Thyroid gland (tissue), 4 donors: ENCODE measurements around the gene FAM181A.

Experiments
- CTCF ChIP-seq, 6 experiments: fragments of 200-600 bp in 3 of 6; fragments of 450-650 bp in 3 of 6; sonication (generic) in 3 of 6; IDR thresholded peaks; one replicate each; pipeline ENCODE4 v1.5.1; 2016 to 2019; ENCODE audit warnings: antibody characterized with exemption in 6 of 6, mild to moderate bottlenecking in 2 of 6, inconsistent platforms in 1 of 6, moderate library complexity in 1 of 6
- POLR2A ChIP-seq, 2 donors: fragments of 450-650 bp; IDR thresholded peaks; one replicate each; pipeline ENCODE4 v1.6.1; 2017; ENCODE audit warnings: antibody characterized with exemption in 2 of 2, mild to moderate bottlenecking in 2 of 2, moderate library complexity in 1 of 2

- TF ChIP-seq CTCF (IDR thresholded peaks at IDR 0.05), result no peak
- TF ChIP-seq POLR2A (IDR thresholded peaks at IDR 0.05), result no peak
These were observed 17.4 kb downstream of the FAM181A start for GRCh38 chr14:93944348-93945069.
